HCT116 (cell line): Measurements from ENCODE around the gene EXOC4.

Experiments used
- EZH2 ChIP-seq: fragments of 200-600 bp; sonication (generic); IDR thresholded peaks from 2 replicates; pipeline ENCODE4 v1.6.1; 2017; ENCODE audit warnings: antibody characterized with exemption, mixed run types
- EZH2phosphoT487 ChIP-seq: fragments of 200-600 bp; IDR thresholded peaks from 2 replicates; pipeline ENCODE4 v1.6.1; 2018; ENCODE audit warnings: antibody characterized with exemption, borderline replicate concordance
- FOSL1 ChIP-seq: IDR thresholded peaks from 2 replicates; pipeline ENCODE4 v1.6.1; 2012; ENCODE audit warnings: low read depth
- POLR2A ChIP-seq: IDR thresholded peaks from 2 replicates; pipeline ENCODE4 v1.7.0; 2011; ENCODE audit warnings: borderline replicate concordance; ENCODE audit not compliant: insufficient read depth, insufficient read length; ENCODE audit errors: extremely low read depth
- POLR2AphosphoS5 ChIP-seq: IDR thresholded peaks from 2 replicates; pipeline ENCODE4 v1.6.1; 2011; ENCODE audit warnings: mild to moderate bottlenecking, low read depth, low read length, moderate library complexity
- RAD21 ChIP-seq: IDR thresholded peaks from 2 replicates; pipeline ENCODE4 v1.6.1; 2012; ENCODE audit warnings: low read depth, mild to moderate bottlenecking
- SP1 ChIP-seq: IDR thresholded peaks from 2 replicates; pipeline ENCODE4 v1.6.1; 2012; ENCODE audit warnings: low read depth
- SRF ChIP-seq: IDR thresholded peaks from 2 replicates; pipeline ENCODE4 v1.6.1; 2012; ENCODE audit warnings: low read depth
- TCF7L2 ChIP-seq: IDR thresholded peaks from 2 replicates; pipeline ENCODE4 v1.7.0; 2011; ENCODE audit warnings: borderline replicate concordance, inconsistent platforms; ENCODE audit not compliant: insufficient read depth, insufficient read length; ENCODE audit errors: extremely low read depth
- YY1 ChIP-seq: IDR thresholded peaks from 2 replicates; pipeline ENCODE4 v1.6.1; 2011; ENCODE audit warnings: low read length, low read depth, moderate library complexity, mild to moderate bottlenecking; ENCODE audit not compliant: insufficient replicate concordance; ENCODE audit errors: extremely low read depth
- TF ChIP-seq, protein P1 (sequence below): IDR thresholded peaks from 2 replicates; pipeline ENCODE4 v1.6.1; 2012
- TF ChIP-seq, protein P2 (sequence below), 3 experiments: fragments of 200-600 bp in 1 of 3; sonication (generic) in 1 of 3; IDR thresholded peaks in 2 of 3; conservative IDR thresholded peaks in 1 of 3; 2 replicates each; pipeline ENCODE4 v1.5.1; 2012 to 2017; ENCODE audit warnings: low read depth in 2 of 3, low read length in 2 of 3, antibody characterized with exemption in 1 of 3, borderline replicate concordance in 1 of 3, control low read depth in 1 of 3, mild to moderate bottlenecking in 1 of 3, mixed read lengths in 1 of 3, mixed run types in 1 of 3, moderate library complexity in 1 of 3; ENCODE audit not compliant: insufficient read depth in 1 of 3
- TF ChIP-seq, protein P3 (sequence below): IDR thresholded peaks from 2 replicates; pipeline ENCODE4 v1.6.1; 2012; ENCODE audit warnings: low read depth

DNA sequence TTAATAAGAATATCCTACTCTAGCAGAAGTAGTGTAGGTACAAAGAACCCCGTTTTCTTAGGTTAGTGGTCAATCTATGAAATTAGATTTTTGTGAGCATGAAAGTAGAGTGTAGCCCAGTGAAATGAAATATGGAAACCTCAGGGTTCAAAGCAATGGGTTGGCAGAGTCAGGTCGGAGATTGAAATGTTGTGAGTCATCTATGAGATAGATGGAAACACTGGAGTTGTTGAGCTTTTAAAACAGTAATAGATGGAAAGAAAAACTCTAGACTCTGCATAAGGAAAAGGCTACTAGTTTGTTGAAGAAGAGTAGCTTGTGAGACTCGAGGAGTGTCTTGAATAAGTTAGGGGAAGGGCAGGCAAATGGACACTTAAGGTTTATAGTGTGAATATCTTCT is 251.9 kb downstream of the EXOC4 start:
- no peak for TF ChIP-seq TCF7L2
- TF ChIP-seq EZH2: no peak
- no peak for TF ChIP-seq YY1
- TF ChIP-seq, protein P1, sequence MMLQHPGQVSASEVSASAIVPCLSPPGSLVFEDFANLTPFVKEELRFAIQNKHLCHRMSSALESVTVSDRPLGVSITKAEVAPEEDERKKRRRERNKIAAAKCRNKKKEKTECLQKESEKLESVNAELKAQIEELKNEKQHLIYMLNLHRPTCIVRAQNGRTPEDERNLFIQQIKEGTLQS: no peak
- TF ChIP-seq, protein P2, sequence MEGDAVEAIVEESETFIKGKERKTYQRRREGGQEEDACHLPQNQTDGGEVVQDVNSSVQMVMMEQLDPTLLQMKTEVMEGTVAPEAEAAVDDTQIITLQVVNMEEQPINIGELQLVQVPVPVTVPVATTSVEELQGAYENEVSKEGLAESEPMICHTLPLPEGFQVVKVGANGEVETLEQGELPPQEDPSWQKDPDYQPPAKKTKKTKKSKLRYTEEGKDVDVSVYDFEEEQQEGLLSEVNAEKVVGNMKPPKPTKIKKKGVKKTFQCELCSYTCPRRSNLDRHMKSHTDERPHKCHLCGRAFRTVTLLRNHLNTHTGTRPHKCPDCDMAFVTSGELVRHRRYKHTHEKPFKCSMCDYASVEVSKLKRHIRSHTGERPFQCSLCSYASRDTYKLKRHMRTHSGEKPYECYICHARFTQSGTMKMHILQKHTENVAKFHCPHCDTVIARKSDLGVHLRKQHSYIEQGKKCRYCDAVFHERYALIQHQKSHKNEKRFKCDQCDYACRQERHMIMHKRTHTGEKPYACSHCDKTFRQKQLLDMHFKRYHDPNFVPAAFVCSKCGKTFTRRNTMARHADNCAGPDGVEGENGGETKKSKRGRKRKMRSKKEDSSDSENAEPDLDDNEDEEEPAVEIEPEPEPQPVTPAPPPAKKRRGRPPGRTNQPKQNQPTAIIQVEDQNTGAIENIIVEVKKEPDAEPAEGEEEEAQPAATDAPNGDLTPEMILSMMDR (IDR thresholded peaks at IDR 0.05 in 2 of 3, conservative IDR thresholded peaks at IDR 0.05 in 1 of 3; ENCODE audit: borderline replicate concordance in 1 of 3, insufficient read depth in 1 of 3, low read depth in 2 of 3, low read length in 2 of 3): no peak
- no peak for TF ChIP-seq POLR2AphosphoS5
- no peak for TF ChIP-seq EZH2phosphoT487
- no peak for TF ChIP-seq SRF
- no peak for TF ChIP-seq POLR2A
- no peak for TF ChIP-seq FOSL1
- no peak for TF ChIP-seq SP1
- TF ChIP-seq RAD21: no peak
- TF ChIP-seq, protein P3, sequence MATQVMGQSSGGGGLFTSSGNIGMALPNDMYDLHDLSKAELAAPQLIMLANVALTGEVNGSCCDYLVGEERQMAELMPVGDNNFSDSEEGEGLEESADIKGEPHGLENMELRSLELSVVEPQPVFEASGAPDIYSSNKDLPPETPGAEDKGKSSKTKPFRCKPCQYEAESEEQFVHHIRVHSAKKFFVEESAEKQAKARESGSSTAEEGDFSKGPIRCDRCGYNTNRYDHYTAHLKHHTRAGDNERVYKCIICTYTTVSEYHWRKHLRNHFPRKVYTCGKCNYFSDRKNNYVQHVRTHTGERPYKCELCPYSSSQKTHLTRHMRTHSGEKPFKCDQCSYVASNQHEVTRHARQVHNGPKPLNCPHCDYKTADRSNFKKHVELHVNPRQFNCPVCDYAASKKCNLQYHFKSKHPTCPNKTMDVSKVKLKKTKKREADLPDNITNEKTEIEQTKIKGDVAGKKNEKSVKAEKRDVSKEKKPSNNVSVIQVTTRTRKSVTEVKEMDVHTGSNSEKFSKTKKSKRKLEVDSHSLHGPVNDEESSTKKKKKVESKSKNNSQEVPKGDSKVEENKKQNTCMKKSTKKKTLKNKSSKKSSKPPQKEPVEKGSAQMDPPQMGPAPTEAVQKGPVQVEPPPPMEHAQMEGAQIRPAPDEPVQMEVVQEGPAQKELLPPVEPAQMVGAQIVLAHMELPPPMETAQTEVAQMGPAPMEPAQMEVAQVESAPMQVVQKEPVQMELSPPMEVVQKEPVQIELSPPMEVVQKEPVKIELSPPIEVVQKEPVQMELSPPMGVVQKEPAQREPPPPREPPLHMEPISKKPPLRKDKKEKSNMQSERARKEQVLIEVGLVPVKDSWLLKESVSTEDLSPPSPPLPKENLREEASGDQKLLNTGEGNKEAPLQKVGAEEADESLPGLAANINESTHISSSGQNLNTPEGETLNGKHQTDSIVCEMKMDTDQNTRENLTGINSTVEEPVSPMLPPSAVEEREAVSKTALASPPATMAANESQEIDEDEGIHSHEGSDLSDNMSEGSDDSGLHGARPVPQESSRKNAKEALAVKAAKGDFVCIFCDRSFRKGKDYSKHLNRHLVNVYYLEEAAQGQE: no peak
